ENCODE results near the gene COPG2.
A peak's percentile ranks its signal among the peaks of the same experiment; 100 is the strongest.

The COPG2 gene

DNA sequence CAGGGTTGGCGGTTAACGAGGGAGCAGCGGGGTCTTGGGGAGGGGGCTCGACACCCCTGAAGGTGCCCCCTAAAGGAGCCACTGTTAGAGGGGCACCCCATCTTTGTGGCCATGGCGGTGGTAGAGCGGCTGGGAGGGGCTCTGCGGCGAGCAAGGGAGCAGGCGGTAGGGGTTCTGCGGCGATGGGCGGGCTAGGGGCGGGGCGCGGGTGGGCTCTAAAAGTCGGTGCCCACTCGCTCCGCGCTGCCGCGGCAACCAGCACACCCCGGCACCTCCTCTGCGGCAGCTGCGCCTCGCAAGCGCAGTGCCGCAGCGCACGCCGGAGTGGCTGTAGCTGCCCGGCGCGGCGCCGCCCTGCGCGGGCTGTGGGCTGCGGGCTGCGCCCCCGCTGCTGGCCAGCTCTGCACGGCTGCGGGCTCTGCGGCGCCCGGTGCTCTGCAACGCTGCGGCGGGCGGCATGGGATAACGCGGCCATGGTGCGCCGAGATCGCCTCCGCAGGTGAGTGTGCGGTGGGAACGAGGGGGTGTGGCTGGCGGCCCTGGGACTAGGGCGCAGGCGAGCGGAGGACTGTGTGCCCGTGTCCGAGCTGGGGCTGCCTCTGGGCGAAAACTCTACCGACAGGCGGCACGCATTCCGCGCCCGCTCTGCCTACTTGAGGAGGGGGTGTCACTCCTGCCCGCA, 176.6 kb downstream of the COPG2 start, which contains the start of gene MEST:
Gene MEST, plus strand, starts transcription at position 245 of the 682 bp plus-strand sequence. Its CDS starts 229 bp downstream, at position 474.
- H3K27me3 Mint-ChIP-seq (ENCODE audit: low read depth, poor library complexity), result peaks cover 4% of the 10 kb centered on the region
- TF ChIP-seq, protein P1, sequence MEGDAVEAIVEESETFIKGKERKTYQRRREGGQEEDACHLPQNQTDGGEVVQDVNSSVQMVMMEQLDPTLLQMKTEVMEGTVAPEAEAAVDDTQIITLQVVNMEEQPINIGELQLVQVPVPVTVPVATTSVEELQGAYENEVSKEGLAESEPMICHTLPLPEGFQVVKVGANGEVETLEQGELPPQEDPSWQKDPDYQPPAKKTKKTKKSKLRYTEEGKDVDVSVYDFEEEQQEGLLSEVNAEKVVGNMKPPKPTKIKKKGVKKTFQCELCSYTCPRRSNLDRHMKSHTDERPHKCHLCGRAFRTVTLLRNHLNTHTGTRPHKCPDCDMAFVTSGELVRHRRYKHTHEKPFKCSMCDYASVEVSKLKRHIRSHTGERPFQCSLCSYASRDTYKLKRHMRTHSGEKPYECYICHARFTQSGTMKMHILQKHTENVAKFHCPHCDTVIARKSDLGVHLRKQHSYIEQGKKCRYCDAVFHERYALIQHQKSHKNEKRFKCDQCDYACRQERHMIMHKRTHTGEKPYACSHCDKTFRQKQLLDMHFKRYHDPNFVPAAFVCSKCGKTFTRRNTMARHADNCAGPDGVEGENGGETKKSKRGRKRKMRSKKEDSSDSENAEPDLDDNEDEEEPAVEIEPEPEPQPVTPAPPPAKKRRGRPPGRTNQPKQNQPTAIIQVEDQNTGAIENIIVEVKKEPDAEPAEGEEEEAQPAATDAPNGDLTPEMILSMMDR (IDR thresholded peaks at IDR 0.05), result no peak
- H3K27ac Mint-ChIP-seq, result peak within 1 kb of the TSS; percentile 99
- peaks cover 35% of the 10 kb centered on the region for H3K9me3 Mint-ChIP-seq
- H3K4me3 Mint-ChIP-seq, result peak within 1 kb of the TSS; percentile 100
- H3K4me1 Mint-ChIP-seq, result peaks cover 72% of the 10 kb centered on the region
- peaks cover 62% of the 10 kb centered on the region for H3K36me3 Mint-ChIP-seq (ENCODE audit: low read depth)
- peak; percentile 58 for DNase-seq

GRCh38 chr7:130490888-130491804, 177.4 kb downstream of the COPG2 start:
- H3K27ac Mint-ChIP-seq, result peak overlapping the region; percentile 100
- peak; percentile 63 for DNase-seq
- H3K4me3 Mint-ChIP-seq, result peak overlapping the region; percentile 82
- TF ChIP-seq, protein P1 (IDR thresholded peaks at IDR 0.05), result peak; percentile 53
- peaks cover 35% of the 10 kb centered on the region for H3K9me3 Mint-ChIP-seq
- peaks cover 54% of the 10 kb centered on the region for H3K36me3 Mint-ChIP-seq (ENCODE audit: low read depth)
- H3K4me1 Mint-ChIP-seq, result peaks cover 71% of the 10 kb centered on the region
- H3K27me3 Mint-ChIP-seq (ENCODE audit: low read depth, poor library complexity), result peaks cover 6% of the 10 kb centered on the region

DNA sequence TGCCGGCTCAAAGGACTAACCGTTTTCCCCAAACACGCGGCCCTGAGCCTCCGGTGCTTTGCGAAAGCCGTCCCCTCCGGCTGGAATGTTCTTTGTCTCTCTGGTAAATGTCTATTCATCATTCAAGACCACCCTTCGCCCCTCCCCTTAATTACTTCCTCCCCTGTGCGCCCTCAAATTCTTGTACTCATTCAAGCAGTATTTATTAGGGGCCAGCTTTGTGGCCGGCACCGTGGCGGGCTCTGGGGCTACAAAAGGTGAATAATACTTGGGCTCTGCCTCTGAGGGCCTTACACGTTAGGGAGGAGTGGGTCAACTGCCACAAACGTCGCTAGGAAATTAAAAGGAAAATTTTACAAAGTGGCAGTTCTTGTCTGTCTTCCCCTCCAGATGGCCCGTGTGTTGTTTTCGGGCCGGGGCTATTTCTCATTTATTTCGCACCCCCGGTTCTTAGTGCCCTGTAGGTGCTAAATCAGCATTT, 178.2 kb downstream of the COPG2 start:
- H3K4me1 Mint-ChIP-seq, result peaks cover 71% of the 10 kb centered on the region
- H3K36me3 Mint-ChIP-seq (ENCODE audit: low read depth), result peaks cover 48% of the 10 kb centered on the region
- H3K27ac Mint-ChIP-seq, result peak overlapping the region; percentile 100
- H3K4me3 Mint-ChIP-seq, result peak overlapping the region; percentile 82
- H3K27me3 Mint-ChIP-seq (ENCODE audit: low read depth, poor library complexity), result peaks cover 6% of the 10 kb centered on the region
- DNase-seq, result peak; percentile 57
- TF ChIP-seq, protein P1 (IDR thresholded peaks at IDR 0.05), result no peak
- H3K9me3 Mint-ChIP-seq, result peaks cover 36% of the 10 kb centered on the region

- peaks cover 71% of the 10 kb centered on the region for H3K4me1 Mint-ChIP-seq
Observed at GRCh38 chr7:130489140-130489983, 179.2 kb downstream of the COPG2 start.

More at GRCh38 chr7:130489140-130489983, 179.2 kb downstream of the COPG2 start:
- peaks cover 45% of the 10 kb centered on the region for H3K9me3 Mint-ChIP-seq
- TF ChIP-seq, protein P1 (IDR thresholded peaks at IDR 0.05), result no peak
- H3K27ac Mint-ChIP-seq, result peak overlapping the region; percentile 100
- H3K4me3 Mint-ChIP-seq, result peak overlapping the region; percentile 65
- H3K27me3 Mint-ChIP-seq (ENCODE audit: low read depth, poor library complexity), result peaks cover 6% of the 10 kb centered on the region
- peak; percentile 16 for DNase-seq
- peaks cover 47% of the 10 kb centered on the region for H3K36me3 Mint-ChIP-seq (ENCODE audit: low read depth)

Measured in nephron progenitor cell (in vitro differentiated cells).